Epidermal melanocyte (primary cell): Measurements from ENCODE around the gene SYK.

ENCODE experiments used
- DNase-seq: peaks from one replicate; pipeline ENCODE4 v3.0.0; 2011; ENCODE audit warnings: low spot score; ENCODE audit not compliant: insufficient read length

Gene SYK

GRCh38 chr9:90846770-90847419 lies 45.3 kb downstream of the SYK start:
- DNase-seq: no peak

GRCh38 chr9:90847971-90848370 lies 46.4 kb downstream of the SYK start:
- no peak for DNase-seq

- DNase-seq: no peak
Measured at GRCh38 chr9:90848866-90849265, 47.2 kb downstream of the SYK start.

- DNase-seq: no peak
Measured at GRCh38 chr9:90851444-90851843, 49.8 kb downstream of the SYK start.

GRCh38 chr9:90853945-90854344 lies 52.3 kb downstream of the SYK start:
- no peak for DNase-seq

GRCh38 chr9:90854637-90855175 lies 53.1 kb downstream of the SYK start:
- no peak for DNase-seq

GRCh38 chr9:90855208-90855902 lies 53.7 kb downstream of the SYK start:
- no peak for DNase-seq

- DNase-seq: no peak
Measured at GRCh38 chr9:90857091-90857490, 55.5 kb downstream of the SYK start.

GRCh38 chr9:90857855-90858254 lies 56.2 kb downstream of the SYK start:
- DNase-seq: no peak

GRCh38 chr9:90858457-90858901 lies 56.9 kb downstream of the SYK start:
- no peak for DNase-seq

- DNase-seq: no peak
Measured at GRCh38 chr9:90860382-90860781, 58.8 kb downstream of the SYK start.

- DNase-seq: no peak
Measured at GRCh38 chr9:90860826-90861225, 59.2 kb downstream of the SYK start.

- DNase-seq: no peak
Measured at GRCh38 chr9:90861380-90861779, 59.8 kb downstream of the SYK start.

GRCh38 chr9:90861826-90862740 lies 60.5 kb downstream of the SYK start:
- DNase-seq: no peak

GRCh38 chr9:90864779-90865178 lies 63.2 kb downstream of the SYK start:
- DNase-seq: no peak

- DNase-seq: no peak
Measured at GRCh38 chr9:90867101-90867500, 65.5 kb downstream of the SYK start.

- no peak for DNase-seq
Measured at GRCh38 chr9:90868555-90868954, 66.9 kb downstream of the SYK start.

- no peak for DNase-seq
Measured at GRCh38 chr9:90869361-90869760, 67.7 kb downstream of the SYK start.

- peak; percentile 31 for DNase-seq
Measured at GRCh38 chr9:90870621-90871326, 69.2 kb downstream of the SYK start.

- no peak for DNase-seq
Measured at GRCh38 chr9:90871327-90871935, 69.8 kb downstream of the SYK start.

GRCh38 chr9:90872835-90873294 lies 71.2 kb downstream of the SYK start:
- DNase-seq: no peak
